Measurements from ENCODE around the gene COQ8A.

The COQ8A gene

DNA sequence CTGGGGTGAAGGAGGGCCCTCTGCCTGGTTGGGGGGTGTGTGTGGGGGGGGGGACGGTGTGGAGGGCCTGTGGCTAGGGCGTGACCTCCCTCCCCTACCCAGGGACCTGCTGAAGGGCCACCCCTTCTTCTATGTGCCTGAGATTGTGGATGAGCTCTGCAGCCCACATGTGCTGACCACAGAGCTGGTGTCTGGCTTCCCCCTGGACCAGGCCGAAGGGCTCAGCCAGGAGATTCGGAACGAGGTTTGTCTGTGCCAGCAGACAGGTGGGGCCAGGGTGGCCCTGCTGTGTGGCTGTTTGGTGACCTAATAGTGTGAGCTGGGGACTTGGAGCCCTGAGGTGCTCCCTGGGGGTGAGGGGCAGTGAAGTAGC lies 43.9 kb downstream of the COQ8A start:
- Histone ChIP-seq H3K4me1 (ENCODE audit: insufficient read depth, low read length, severe bottlenecking) (peaks cover 2% of the 10 kb centered on the region), H3K9me3 (ENCODE audit: low read length) (no peaks in the 10 kb centered on the region), H3K36me3 (ENCODE audit: insufficient read depth, low read length) (no peaks in the 10 kb centered on the region), H3K27me3 (ENCODE audit: insufficient read depth, low read length) (no peaks in the 10 kb centered on the region), H2AFZ (ENCODE audit: low read length) (no peak overlapping the region), H3K79me2 (ENCODE audit: insufficient read depth, low read length) (no peaks in the 10 kb centered on the region), H3K4me3 (ENCODE audit: low read depth, low read length, poor library complexity, severe bottlenecking) (no peak overlapping the region), H3K9ac (ENCODE audit: low read length) (no peak overlapping the region), H3F3A (ENCODE audit: insufficient read depth, low read length) (no peaks in the 10 kb centered on the region), H4K20me1 (ENCODE audit: insufficient read depth, low read length) (no peaks in the 10 kb centered on the region), H3K9me2 (ENCODE audit: low read depth, low read length) (no peaks in the 10 kb centered on the region), H3K4me2 (ENCODE audit: low read length) (no peak overlapping the region), H3K27ac (ENCODE audit: low read depth, low read length, poor library complexity, severe bottlenecking) (no peak overlapping the region)
- TF ChIP-seq EZH2 (IDR thresholded peaks at IDR 0.05; ENCODE audit: borderline replicate concordance, low read length): no peak
- TF ChIP-seq, protein P1, sequence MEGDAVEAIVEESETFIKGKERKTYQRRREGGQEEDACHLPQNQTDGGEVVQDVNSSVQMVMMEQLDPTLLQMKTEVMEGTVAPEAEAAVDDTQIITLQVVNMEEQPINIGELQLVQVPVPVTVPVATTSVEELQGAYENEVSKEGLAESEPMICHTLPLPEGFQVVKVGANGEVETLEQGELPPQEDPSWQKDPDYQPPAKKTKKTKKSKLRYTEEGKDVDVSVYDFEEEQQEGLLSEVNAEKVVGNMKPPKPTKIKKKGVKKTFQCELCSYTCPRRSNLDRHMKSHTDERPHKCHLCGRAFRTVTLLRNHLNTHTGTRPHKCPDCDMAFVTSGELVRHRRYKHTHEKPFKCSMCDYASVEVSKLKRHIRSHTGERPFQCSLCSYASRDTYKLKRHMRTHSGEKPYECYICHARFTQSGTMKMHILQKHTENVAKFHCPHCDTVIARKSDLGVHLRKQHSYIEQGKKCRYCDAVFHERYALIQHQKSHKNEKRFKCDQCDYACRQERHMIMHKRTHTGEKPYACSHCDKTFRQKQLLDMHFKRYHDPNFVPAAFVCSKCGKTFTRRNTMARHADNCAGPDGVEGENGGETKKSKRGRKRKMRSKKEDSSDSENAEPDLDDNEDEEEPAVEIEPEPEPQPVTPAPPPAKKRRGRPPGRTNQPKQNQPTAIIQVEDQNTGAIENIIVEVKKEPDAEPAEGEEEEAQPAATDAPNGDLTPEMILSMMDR (IDR thresholded peaks at IDR 0.05; ENCODE audit: low read length): no peak

DNA sequence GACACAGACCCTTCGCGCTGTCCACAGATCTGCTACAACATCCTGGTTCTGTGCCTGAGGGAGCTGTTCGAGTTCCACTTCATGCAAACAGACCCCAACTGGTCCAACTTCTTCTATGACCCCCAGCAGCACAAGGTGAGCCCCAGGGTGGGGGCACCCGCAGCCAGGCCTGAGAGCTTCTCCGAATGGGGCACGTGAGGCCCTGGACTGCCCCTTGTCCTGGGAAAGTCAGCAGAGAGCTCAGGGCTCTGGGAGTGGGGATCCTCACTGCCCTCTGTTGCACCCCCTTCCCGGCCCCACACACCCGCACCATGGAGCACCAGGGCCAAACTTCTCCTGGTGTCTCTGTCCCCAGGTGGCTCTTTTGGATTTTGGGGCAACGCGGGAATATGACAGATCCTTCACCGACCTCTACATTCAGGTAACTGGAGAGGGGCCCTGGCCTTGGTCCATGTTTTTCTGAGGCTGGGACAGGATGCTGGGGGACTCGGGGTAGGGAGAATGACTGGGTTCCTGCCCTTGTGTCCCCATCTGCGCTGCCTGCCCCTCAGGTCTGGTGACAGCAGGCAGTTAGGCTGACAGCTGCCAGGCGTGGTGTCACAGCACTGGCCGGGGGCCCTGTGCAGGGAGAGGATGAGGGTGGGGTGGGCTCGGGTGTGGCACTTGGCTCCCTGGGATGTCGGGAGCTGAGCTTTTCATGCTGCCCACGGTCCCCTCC lies 44.6 kb downstream of the COQ8A start:
- H4K20me1 ChIP-seq (ENCODE audit: insufficient read depth, low read length): no peaks in the 10 kb centered on the region
- no peak overlapping the region for H3K9ac ChIP-seq (ENCODE audit: low read length)
- H3F3A ChIP-seq (ENCODE audit: insufficient read depth, low read length): no peaks in the 10 kb centered on the region
- no peaks in the 10 kb centered on the region for H3K27me3 ChIP-seq (ENCODE audit: insufficient read depth, low read length)
- no peaks in the 10 kb centered on the region for H3K9me2 ChIP-seq (ENCODE audit: low read depth, low read length)
- H3K27ac ChIP-seq (ENCODE audit: low read depth, low read length, poor library complexity, severe bottlenecking): no peak overlapping the region
- H3K9me3 ChIP-seq (ENCODE audit: low read length): no peaks in the 10 kb centered on the region
- peaks cover 9% of the 10 kb centered on the region for H3K4me1 ChIP-seq (ENCODE audit: insufficient read depth, low read length, severe bottlenecking)
- H3K79me2 ChIP-seq (ENCODE audit: insufficient read depth, low read length): no peaks in the 10 kb centered on the region
- TF ChIP-seq, protein P1 (IDR thresholded peaks at IDR 0.05; ENCODE audit: low read length): no peak
- no peak for TF ChIP-seq EZH2 (IDR thresholded peaks at IDR 0.05; ENCODE audit: borderline replicate concordance, low read length)
- H3K36me3 ChIP-seq (ENCODE audit: insufficient read depth, low read length): no peaks in the 10 kb centered on the region
- no peak overlapping the region for H2AFZ ChIP-seq (ENCODE audit: low read length)
- no peak overlapping the region for H3K4me3 ChIP-seq (ENCODE audit: low read depth, low read length, poor library complexity, severe bottlenecking)
- H3K4me2 ChIP-seq (ENCODE audit: low read length): no peak overlapping the region

DNA sequence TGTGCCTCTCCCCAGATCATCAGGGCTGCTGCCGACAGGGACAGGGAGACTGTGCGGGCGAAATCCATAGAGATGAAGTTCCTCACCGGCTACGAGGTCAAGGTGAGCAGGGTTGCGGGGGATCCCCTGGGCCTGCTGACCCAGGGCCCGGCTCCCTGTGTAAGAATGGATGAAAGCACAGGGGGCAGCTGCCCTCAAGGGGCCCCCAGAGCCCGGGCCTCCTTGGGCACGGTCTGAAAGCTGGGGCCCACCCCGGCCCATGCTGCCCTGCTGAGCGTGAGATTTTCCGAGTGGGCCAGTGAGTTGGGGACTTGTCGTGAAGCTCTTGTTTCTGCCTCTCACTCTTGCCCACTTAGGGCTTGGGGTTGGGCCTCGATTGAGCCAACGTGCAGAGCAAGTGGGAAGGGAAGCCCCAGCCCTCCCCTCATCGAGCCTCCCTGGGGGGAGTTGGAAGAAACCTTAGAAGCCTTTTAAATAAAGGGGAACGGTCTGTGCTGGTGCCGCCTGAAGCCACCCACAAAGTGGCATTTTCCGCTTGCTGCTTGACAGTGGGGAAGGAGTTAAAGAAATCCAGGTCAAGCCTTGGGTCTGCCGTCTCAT lies 45.2 kb downstream of the COQ8A start:
- Histone ChIP-seq H3F3A (ENCODE audit: insufficient read depth, low read length) (no peaks in the 10 kb centered on the region), H3K4me3 (ENCODE audit: low read depth, low read length, poor library complexity, severe bottlenecking) (no peak overlapping the region), H3K9me3 (ENCODE audit: low read length) (no peaks in the 10 kb centered on the region), H3K9me2 (ENCODE audit: low read depth, low read length) (no peaks in the 10 kb centered on the region), H4K20me1 (ENCODE audit: insufficient read depth, low read length) (no peaks in the 10 kb centered on the region), H2AFZ (ENCODE audit: low read length) (no peak overlapping the region), H3K9ac (ENCODE audit: low read length) (no peak overlapping the region), H3K4me2 (ENCODE audit: low read length) (no peak overlapping the region), H3K79me2 (ENCODE audit: insufficient read depth, low read length) (no peaks in the 10 kb centered on the region), H3K4me1 (ENCODE audit: insufficient read depth, low read length, severe bottlenecking) (peaks cover 16% of the 10 kb centered on the region), H3K27ac (ENCODE audit: low read depth, low read length, poor library complexity, severe bottlenecking) (no peak overlapping the region), H3K36me3 (ENCODE audit: insufficient read depth, low read length) (no peaks in the 10 kb centered on the region), H3K27me3 (ENCODE audit: insufficient read depth, low read length) (no peaks in the 10 kb centered on the region)
- TF ChIP-seq EZH2 (IDR thresholded peaks at IDR 0.05; ENCODE audit: borderline replicate concordance, low read length): no peak
- TF ChIP-seq, protein P1 (IDR thresholded peaks at IDR 0.05; ENCODE audit: low read length): no peak

All from OCI-LY1 (cell line).